HG02938 (cell line): Measurements from ENCODE around the gene SBNO2.

ENCODE experiments used
- ATAC-seq: cut with Tn5 transposase; IDR thresholded peaks from one replicate; pipeline ENCODE4 v1.9.1; 2021; ENCODE audit warnings: mild to moderate bottlenecking, moderate library complexity; ENCODE audit not compliant: unreplicated experiment

The SBNO2 gene

GRCh38 chr19:1063909-1064660, 110.0 kb downstream of the SBNO2 start:
- ATAC-seq = no peak

GRCh38 chr19:1063030-1063908, 110.8 kb downstream of the SBNO2 start:
- ATAC-seq = no peak

GRCh38 chr19:1062387-1063029, 111.6 kb downstream of the SBNO2 start:
- ATAC-seq = no peak

GRCh38 chr19:1061987-1062386, 112.1 kb downstream of the SBNO2 start:
- ATAC-seq = no peak

GRCh38 chr19:1060689-1061088, 113.4 kb downstream of the SBNO2 start:
- ATAC-seq = no peak

- no peak for ATAC-seq
Observed at GRCh38 chr19:1058112-1058511, 116.0 kb downstream of the SBNO2 start.
